HEK293T (cell line): Measurements from ENCODE around the gene FTO.

Experiments
- CTCF ChIA-PET: fragments of 350-600 bp; formaldehyde crosslinking; extraction: SDS; loops from one replicate; lab custom pipeline; 2021; ENCODE audit warnings: antibody characterized with exemption, inconsistent platforms; lab: Yijun Ruan, JAX
- POLR2A ChIA-PET: fragments of 350-600 bp; formaldehyde crosslinking; extraction: SDS; loops from one replicate; lab custom pipeline; 2020; ENCODE audit warnings: antibody characterized with exemption, inconsistent platforms; lab: Yijun Ruan, JAX
- DNase-seq: peaks from one replicate; pipeline ENCODE4 v3.0.0; 2012; ENCODE audit warnings: mixed read lengths; ENCODE audit errors: extremely low spot score
- ARNT ChIP-seq: fragments of 450-650 bp; IDR thresholded peaks from 2 replicates; pipeline ENCODE4 v1.6.1; 2017; ENCODE audit warnings: mild to moderate bottlenecking
- BHLHE40 ChIP-seq: fragments of 450-650 bp; IDR thresholded peaks from 2 replicates; pipeline ENCODE4 v1.6.1; 2016; ENCODE audit warnings: mild to moderate bottlenecking, moderate library complexity, borderline replicate concordance
- CTBP1 ChIP-seq: fragments of 450-650 bp; IDR thresholded peaks from 2 replicates; pipeline ENCODE4 v1.6.1; 2016; ENCODE audit warnings: borderline replicate concordance
- ELF4 ChIP-seq: fragments of 450-650 bp; IDR thresholded peaks from 2 replicates; pipeline ENCODE4 v1.6.1; 2017; ENCODE audit warnings: antibody characterized with exemption
- FOXA1 ChIP-seq: fragments of 450-650 bp; IDR thresholded peaks from 2 replicates; pipeline ENCODE4 v1.6.1; 2016; ENCODE audit warnings: mild to moderate bottlenecking
- FOXK2 ChIP-seq: fragments of 450-650 bp; IDR thresholded peaks from 2 replicates; pipeline ENCODE4 v1.6.1; 2016; ENCODE audit warnings: mild to moderate bottlenecking
- FOXM1 ChIP-seq: fragments of 450-650 bp; IDR thresholded peaks from 2 replicates; pipeline ENCODE4 v1.6.1; 2017; ENCODE audit warnings: mild to moderate bottlenecking, borderline replicate concordance
- HDGF ChIP-seq: fragments of 450-650 bp; IDR thresholded peaks from 2 replicates; pipeline ENCODE4 v1.6.1; 2017; ENCODE audit warnings: antibody characterized with exemption, borderline replicate concordance
- L3MBTL2 ChIP-seq: fragments of 450-650 bp; conservative IDR thresholded peaks from 2 replicates; pipeline ENCODE4 v1.6.1; 2016; ENCODE audit warnings: mild to moderate bottlenecking
- LEF1 ChIP-seq: fragments of 450-650 bp; IDR thresholded peaks from 2 replicates; pipeline ENCODE4 v1.6.1; 2017; ENCODE audit warnings: mild to moderate bottlenecking, borderline replicate concordance
- NFRKB ChIP-seq: fragments of 450-650 bp; IDR thresholded peaks from 2 replicates; pipeline ENCODE4 v1.6.1; 2016; ENCODE audit warnings: mild to moderate bottlenecking, moderate library complexity
- SP1 ChIP-seq: fragments of 450-650 bp; IDR thresholded peaks from 2 replicates; pipeline ENCODE4 v1.6.1; 2017
- SUZ12 ChIP-seq: fragments of 450-650 bp; IDR thresholded peaks from 2 replicates; pipeline ENCODE4 v1.6.1; 2016; ENCODE audit warnings: mild to moderate bottlenecking
- TARDBP ChIP-seq: fragments of 450-650 bp; IDR thresholded peaks from 2 replicates; pipeline ENCODE4 v1.6.1; 2016
- ZNF384 ChIP-seq: fragments of 450-650 bp; IDR thresholded peaks from 2 replicates; pipeline ENCODE4 v1.6.1; 2016
- TF ChIP-seq, protein P1 (sequence below): fragments of 450-650 bp; IDR thresholded peaks from 2 replicates; pipeline ENCODE4 v1.6.1; 2016

Gene FTO

DNA sequence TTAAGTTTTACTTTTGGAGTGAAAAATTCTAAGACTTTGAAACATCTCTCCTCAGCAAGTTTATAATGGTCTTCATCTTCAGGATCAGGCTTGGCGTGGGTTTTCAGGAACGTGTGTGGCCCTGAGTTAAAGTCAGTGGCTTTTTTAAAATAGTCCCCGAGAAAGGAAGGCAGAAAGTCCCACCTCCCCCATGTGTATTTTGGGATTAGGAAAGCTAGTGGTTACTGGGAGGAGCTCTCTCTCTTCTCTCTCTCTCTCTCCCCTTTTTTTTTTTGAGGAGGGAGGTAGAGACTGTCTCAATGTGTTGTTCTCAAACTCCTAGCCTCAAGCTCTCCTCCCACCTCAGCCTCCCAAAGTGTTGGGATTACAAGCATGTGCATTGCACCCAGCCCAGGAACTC is 369.4 kb downstream of the FTO start:
- CTCF ChIA-PET = no interaction called here
- POLR2A ChIA-PET = no interaction called here
- DNase-seq = no peak
- no peak for TF ChIP-seq SP1
- TF ChIP-seq NFRKB = no peak
- TF ChIP-seq SUZ12 = no peak
- no peak for TF ChIP-seq ELF4
- TF ChIP-seq, protein P1, sequence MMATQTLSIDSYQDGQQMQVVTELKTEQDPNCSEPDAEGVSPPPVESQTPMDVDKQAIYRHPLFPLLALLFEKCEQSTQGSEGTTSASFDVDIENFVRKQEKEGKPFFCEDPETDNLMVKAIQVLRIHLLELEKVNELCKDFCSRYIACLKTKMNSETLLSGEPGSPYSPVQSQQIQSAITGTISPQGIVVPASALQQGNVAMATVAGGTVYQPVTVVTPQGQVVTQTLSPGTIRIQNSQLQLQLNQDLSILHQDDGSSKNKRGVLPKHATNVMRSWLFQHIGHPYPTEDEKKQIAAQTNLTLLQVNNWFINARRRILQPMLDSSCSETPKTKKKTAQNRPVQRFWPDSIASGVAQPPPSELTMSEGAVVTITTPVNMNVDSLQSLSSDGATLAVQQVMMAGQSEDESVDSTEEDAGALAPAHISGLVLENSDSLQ = no peak
- no peak for TF ChIP-seq FOXA1
- TF ChIP-seq L3MBTL2 = no peak
- TF ChIP-seq LEF1 = no peak
- no peak for TF ChIP-seq FOXK2
- no peak for TF ChIP-seq FOXM1
- no peak for TF ChIP-seq ARNT
- no peak for TF ChIP-seq BHLHE40
- no peak for TF ChIP-seq ZNF384
- TF ChIP-seq TARDBP = no peak
- TF ChIP-seq CTBP1 = no peak
- TF ChIP-seq HDGF = no peak

DNA sequence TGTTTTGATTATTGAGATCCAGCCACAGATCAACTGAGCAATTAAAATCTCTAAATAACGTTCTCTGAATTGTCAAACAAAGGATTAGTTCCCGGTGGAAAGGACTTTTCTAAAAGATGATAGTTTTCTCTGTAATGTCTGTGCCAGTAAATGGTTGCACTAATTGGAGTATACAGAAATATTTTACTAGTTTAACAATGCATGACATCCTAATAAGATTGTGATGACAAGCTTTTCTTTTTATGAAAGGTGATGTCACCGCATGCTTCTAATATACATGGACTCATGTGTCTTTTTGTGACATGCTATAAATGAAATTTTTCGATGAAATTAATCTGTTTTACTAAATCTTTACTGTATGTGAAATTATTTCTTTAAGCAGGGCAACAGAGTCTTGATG is 371.5 kb downstream of the FTO start:
- POLR2A ChIA-PET = no interaction called here
- CTCF ChIA-PET = no interaction called here
- no peak for DNase-seq
- TF ChIP-seq, protein P1 = peak; percentile 17; the same call in 1 of the 2 replicates
- TF ChIP-seq NFRKB (no peak), L3MBTL2 (no peak), FOXK2 (no peak), HDGF (no peak)

DNA sequence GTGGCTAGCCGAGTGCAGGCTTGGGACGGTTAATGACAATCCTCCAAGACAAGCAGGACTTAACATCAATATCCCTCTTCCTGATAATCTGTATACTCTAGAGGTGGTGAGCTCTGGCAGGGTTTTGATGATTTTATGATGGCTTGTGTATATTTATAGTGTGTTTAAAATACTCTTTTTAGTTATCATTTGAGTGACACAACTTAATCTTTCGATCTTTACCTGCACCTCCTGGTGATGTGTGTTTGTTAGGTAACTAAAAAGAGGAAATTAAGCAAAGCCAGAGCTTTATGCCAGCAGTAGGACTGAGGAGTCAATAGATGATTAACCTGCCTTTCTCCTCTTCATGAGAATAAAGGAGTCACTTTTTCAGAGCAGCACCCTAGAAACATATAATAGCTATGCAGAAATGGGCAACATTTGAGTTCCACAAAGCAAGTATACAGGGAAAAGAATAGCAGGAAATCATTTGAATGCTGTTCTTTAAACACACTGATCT is 372.1 kb downstream of the FTO start:
- ChIA-PET CTCF (interaction anchor here (0.6 kb wide), 1 partner anchor 38 kb away, joined by 4 read pairs; no protein-coding TSS in a partner anchor), POLR2A (no interaction called here)
- TF ChIP-seq, protein P1 = 0 out of 2 replicates have a peak, but pooled peaks have one; percentile 13
- no peak for TF ChIP-seq SP1
- no peak for DNase-seq

DNA sequence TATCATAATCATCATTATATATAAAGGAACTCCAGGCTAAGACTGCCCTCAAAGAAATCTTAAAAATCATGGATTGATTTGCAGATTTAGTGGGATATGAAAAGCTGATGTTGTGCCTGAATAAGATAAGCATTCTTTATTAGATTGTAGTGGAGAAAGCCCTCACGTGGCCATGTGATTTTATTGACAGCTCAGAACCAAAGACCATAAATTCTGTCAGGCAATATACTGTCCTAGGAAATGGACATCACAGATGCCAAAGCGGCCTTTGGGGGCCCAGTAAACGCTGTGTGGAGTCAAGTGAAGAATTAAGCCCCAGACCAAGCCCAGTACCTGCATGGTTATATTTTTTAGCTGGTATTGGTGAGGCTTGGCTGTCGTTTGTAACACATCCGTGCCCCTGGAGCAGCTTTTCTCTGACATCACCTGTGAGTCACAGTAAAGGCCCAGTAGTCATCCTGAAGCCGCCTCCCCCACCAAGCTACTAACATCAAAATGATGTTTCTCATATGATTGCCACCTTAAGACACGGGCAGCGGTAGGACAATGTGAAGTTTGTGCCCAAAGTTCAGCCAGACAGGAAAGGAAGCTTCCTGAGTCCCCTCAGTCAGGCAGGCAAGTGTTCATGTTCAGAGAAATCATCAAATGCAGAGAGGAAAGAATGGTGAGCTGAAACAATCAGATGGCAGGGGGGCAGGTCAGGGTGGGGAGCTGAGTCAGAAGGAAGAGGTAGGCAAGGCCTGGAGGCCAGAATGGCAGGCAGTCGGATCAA is 373.3 kb downstream of the FTO start:
- no peak for DNase-seq
- ChIA-PET CTCF (no interaction called here), POLR2A (no interaction called here)
- no peak for TF ChIP-seq LEF1
- TF ChIP-seq, protein P1 = peak; percentile 43

DNA sequence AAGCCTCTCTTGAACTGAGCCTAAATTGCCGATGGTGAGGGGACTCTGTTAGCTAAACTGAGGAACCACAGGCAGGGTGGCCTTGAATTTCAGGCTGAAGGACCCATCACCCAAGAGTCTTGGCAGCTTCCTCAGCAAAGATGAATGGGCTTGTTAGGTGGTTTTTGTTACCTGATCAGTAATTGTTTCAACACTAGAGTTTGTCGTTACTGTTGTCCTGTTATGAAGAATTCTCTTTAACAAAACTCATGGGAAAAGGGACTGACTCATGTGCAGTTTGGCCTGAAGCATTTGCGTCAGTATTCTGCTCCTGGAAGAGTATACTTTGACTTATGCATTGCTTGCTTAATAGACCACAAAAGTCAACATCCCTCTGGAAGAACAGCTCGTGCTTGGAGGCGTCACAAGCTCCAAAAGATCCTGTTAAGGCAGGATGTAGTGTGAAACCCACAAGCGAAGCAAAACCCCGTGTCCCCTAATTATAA is 376.6 kb downstream of the FTO start:
- TF ChIP-seq FOXA1 = no peak
- TF ChIP-seq FOXK2 = no peak
- TF ChIP-seq SP1 = no peak
- no peak for TF ChIP-seq FOXM1
- no peak for TF ChIP-seq BHLHE40
- no peak for TF ChIP-seq ARNT
- no peak for TF ChIP-seq SUZ12
- no peak for TF ChIP-seq L3MBTL2
- TF ChIP-seq, protein P1 = no peak
- TF ChIP-seq TARDBP = no peak
- TF ChIP-seq LEF1 = no peak
- no peak for TF ChIP-seq CTBP1
- no peak for TF ChIP-seq HDGF
- TF ChIP-seq ELF4 = no peak
- CTCF ChIA-PET = no interaction called here
- DNase-seq = no peak
- POLR2A ChIA-PET = no interaction called here

DNA sequence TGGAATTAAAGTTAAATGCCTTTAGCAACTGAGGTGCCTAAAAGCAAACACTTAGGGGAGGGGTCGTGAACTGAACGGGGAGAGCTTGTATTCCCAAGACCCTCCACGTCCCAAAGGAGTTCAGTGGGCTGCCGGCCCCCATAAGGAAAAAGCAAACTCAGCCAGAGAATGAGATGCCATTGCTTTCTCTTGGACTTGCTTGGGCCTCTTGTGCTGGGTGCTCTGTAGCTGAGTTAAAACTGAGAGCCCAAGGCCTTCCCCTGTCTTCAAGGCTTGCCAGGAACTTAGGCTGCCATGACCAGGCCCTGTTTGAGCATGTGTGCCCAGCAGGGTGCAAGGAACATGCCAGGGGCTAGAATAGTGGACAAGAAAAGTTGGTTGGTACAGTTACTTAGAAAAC is 382.8 kb downstream of the FTO start:
- CTCF ChIA-PET = no interaction called here
- TF ChIP-seq TARDBP (no peak), SP1 (no peak), FOXK2 (no peak), HDGF (no peak), LEF1 (no peak), L3MBTL2 (no peak), FOXM1 (no peak), FOXA1 (no peak), NFRKB (no peak), CTBP1 (no peak), BHLHE40 (no peak), ELF4 (no peak), ZNF384 (no peak)
- TF ChIP-seq, protein P1 = no peak
- DNase-seq = no peak
- POLR2A ChIA-PET = no interaction called here
